A549 (cell line): ENCODE results near the gene GABBR2.

Experiments
- FOSL2 ChIP-seq, 2 experiments: fragments of 450-650 bp in 1 of 2; fragments of >200 bp in 1 of 2; sonication (Bioruptor Twin) in 1 of 2; formaldehyde crosslinking; IDR thresholded peaks; 2 replicates each; pipeline versions ENCODE4 v1.5.0 to v1.6.1; 2016 to 2020; ENCODE audit warnings: mild to moderate bottlenecking in 1 of 2, moderate library complexity in 1 of 2
- HDAC2 ChIP-seq: fragments of 200-600 bp; sonication (generic); IDR thresholded peaks from 2 replicates; pipeline ENCODE4 v1.6.1; 2016
- KDM1A ChIP-seq: fragments of 200-600 bp; sonication (generic); IDR thresholded peaks from 2 replicates; pipeline ENCODE4 v1.6.1; 2016; ENCODE audit warnings: low read depth, mild to moderate bottlenecking
- POLR2A ChIP-seq: IDR thresholded peaks from 2 replicates; pipeline ENCODE4 v1.6.1; 2012; ENCODE audit warnings: mild to moderate bottlenecking, low read length
- RFX5 ChIP-seq: fragments of 450-650 bp; IDR thresholded peaks from 2 replicates; pipeline ENCODE4 v1.7.1; 2014; ENCODE audit warnings: antibody characterized with exemption, mild to moderate bottlenecking, moderate library complexity
- TF ChIP-seq, protein P1 (sequence below): fragments of >200 bp; sonication (Bioruptor Twin); formaldehyde crosslinking; IDR thresholded peaks from 3 replicates; pipeline ENCODE4 v1.5.1; 2016
- TF ChIP-seq, protein P2 (sequence below): fragments of 200-600 bp; sonication (generic); IDR thresholded peaks from 2 replicates; pipeline ENCODE4 v1.6.1; 2016; ENCODE audit warnings: antibody characterized with exemption, mild to moderate bottlenecking, moderate library complexity

DNA sequence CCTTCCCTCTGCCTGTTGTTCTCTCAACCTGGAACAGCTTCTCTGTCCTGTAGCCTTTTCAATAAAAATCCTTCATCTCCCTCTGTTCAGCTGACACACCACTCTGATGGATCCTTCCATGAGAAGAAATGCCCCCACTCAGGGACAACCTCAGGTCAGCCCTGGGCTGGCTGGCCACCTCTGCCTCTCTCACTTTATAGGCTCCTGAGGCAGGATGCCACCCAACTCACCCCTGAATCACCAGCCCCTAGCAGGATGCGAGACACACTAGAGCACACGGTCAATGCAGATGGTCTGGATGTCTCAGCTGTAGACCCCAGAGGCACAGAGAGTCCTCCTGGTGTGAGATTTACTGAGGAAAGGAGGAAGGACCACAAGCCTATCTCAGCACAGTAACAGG is 93.8 kb downstream of the GABBR2 start:
- TF ChIP-seq, protein P1, sequence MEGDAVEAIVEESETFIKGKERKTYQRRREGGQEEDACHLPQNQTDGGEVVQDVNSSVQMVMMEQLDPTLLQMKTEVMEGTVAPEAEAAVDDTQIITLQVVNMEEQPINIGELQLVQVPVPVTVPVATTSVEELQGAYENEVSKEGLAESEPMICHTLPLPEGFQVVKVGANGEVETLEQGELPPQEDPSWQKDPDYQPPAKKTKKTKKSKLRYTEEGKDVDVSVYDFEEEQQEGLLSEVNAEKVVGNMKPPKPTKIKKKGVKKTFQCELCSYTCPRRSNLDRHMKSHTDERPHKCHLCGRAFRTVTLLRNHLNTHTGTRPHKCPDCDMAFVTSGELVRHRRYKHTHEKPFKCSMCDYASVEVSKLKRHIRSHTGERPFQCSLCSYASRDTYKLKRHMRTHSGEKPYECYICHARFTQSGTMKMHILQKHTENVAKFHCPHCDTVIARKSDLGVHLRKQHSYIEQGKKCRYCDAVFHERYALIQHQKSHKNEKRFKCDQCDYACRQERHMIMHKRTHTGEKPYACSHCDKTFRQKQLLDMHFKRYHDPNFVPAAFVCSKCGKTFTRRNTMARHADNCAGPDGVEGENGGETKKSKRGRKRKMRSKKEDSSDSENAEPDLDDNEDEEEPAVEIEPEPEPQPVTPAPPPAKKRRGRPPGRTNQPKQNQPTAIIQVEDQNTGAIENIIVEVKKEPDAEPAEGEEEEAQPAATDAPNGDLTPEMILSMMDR: no peak
- TF ChIP-seq KDM1A (no peak), HDAC2 (no peak), POLR2A (no peak), FOSL2 (IDR thresholded peaks at IDR 0.05) (no peak), FOSL2 (CRISPR knock-in tag; IDR thresholded peaks at IDR 0.05) (no peak), RFX5 (no peak)
- TF ChIP-seq, protein P2, sequence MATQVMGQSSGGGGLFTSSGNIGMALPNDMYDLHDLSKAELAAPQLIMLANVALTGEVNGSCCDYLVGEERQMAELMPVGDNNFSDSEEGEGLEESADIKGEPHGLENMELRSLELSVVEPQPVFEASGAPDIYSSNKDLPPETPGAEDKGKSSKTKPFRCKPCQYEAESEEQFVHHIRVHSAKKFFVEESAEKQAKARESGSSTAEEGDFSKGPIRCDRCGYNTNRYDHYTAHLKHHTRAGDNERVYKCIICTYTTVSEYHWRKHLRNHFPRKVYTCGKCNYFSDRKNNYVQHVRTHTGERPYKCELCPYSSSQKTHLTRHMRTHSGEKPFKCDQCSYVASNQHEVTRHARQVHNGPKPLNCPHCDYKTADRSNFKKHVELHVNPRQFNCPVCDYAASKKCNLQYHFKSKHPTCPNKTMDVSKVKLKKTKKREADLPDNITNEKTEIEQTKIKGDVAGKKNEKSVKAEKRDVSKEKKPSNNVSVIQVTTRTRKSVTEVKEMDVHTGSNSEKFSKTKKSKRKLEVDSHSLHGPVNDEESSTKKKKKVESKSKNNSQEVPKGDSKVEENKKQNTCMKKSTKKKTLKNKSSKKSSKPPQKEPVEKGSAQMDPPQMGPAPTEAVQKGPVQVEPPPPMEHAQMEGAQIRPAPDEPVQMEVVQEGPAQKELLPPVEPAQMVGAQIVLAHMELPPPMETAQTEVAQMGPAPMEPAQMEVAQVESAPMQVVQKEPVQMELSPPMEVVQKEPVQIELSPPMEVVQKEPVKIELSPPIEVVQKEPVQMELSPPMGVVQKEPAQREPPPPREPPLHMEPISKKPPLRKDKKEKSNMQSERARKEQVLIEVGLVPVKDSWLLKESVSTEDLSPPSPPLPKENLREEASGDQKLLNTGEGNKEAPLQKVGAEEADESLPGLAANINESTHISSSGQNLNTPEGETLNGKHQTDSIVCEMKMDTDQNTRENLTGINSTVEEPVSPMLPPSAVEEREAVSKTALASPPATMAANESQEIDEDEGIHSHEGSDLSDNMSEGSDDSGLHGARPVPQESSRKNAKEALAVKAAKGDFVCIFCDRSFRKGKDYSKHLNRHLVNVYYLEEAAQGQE: no peak
